ENCODE data around the gene CLEC2D.
"Not testable (repeated sequence)": the region's sequence is repeated elsewhere in the genome, so short reads cannot be mapped to it uniquely, and the experiment has no call there.

The CLEC2D gene

GRCh38 chr12:9634969-9635754, 34.4 kb upstream of the CLEC2D start:
- DNase-seq (ENCODE audit: low spot score) = no peak
- in situ Hi-C loops (cut with MboI; ENCODE audit: low sequenced_read_pairs, unreplicated experiment) = loop anchor here (25.0 kb wide), 1 partner anchor 298 kb away; no protein-coding TSS in a partner anchor
- TF ChIP-seq CTCF (IDR thresholded peaks at IDR 0.05; ENCODE audit: borderline replicate concordance, control extremely low read depth, extremely low read depth, insufficient read depth, missing control alignments) = no peak

GRCh38 chr12:9636150-9636850, 33.2 kb upstream of the CLEC2D start:
- in situ Hi-C loops (cut with MboI; ENCODE audit: low sequenced_read_pairs, unreplicated experiment) = loop anchor here (25.0 kb wide), 1 partner anchor 299 kb away; no protein-coding TSS in a partner anchor
- DNase-seq (ENCODE audit: low spot score) = no peak
- TF ChIP-seq CTCF (IDR thresholded peaks at IDR 0.05; ENCODE audit: borderline replicate concordance, control extremely low read depth, extremely low read depth, insufficient read depth, missing control alignments) = no peak

- no peak for DNase-seq (ENCODE audit: low spot score)
- TF ChIP-seq CTCF (IDR thresholded peaks at IDR 0.05; ENCODE audit: borderline replicate concordance, control extremely low read depth, extremely low read depth, insufficient read depth, missing control alignments) = no peak
- in situ Hi-C loops (cut with MboI; ENCODE audit: low sequenced_read_pairs, unreplicated experiment) = loop anchor here (25.0 kb wide), 1 partner anchor 300 kb away; no protein-coding TSS in a partner anchor
These were observed 32.7 kb upstream of the CLEC2D start for GRCh38 chr12:9636851-9637206.

GRCh38 chr12:9640024-9640423, 29.5 kb upstream of the CLEC2D start:
- no peak for DNase-seq (ENCODE audit: low spot score)
- in situ Hi-C loops (cut with MboI; ENCODE audit: low sequenced_read_pairs, unreplicated experiment) = loop anchor here (25.0 kb wide), 1 partner anchor 303 kb away; no protein-coding TSS in a partner anchor
- no peak for TF ChIP-seq CTCF (IDR thresholded peaks at IDR 0.05; ENCODE audit: borderline replicate concordance, control extremely low read depth, extremely low read depth, insufficient read depth, missing control alignments)

- in situ Hi-C loops (cut with MboI; ENCODE audit: low sequenced_read_pairs, unreplicated experiment) = loop anchor here (25.0 kb wide), 1 partner anchor 305 kb away; no protein-coding TSS in a partner anchor
- no peak for DNase-seq (ENCODE audit: low spot score)
- no peak for TF ChIP-seq CTCF (IDR thresholded peaks at IDR 0.05; ENCODE audit: borderline replicate concordance, control extremely low read depth, extremely low read depth, insufficient read depth, missing control alignments)
These were observed 26.8 kb upstream of the CLEC2D start for GRCh38 chr12:9642606-9643265.

GRCh38 chr12:9643266-9643660, 26.2 kb upstream of the CLEC2D start:
- DNase-seq (ENCODE audit: low spot score) = no peak
- in situ Hi-C loops (cut with MboI; ENCODE audit: low sequenced_read_pairs, unreplicated experiment) = loop anchor here (25.0 kb wide), 1 partner anchor 306 kb away; no protein-coding TSS in a partner anchor
- no peak for TF ChIP-seq CTCF (IDR thresholded peaks at IDR 0.05; ENCODE audit: borderline replicate concordance, control extremely low read depth, extremely low read depth, insufficient read depth, missing control alignments)

- in situ Hi-C loops (cut with MboI; ENCODE audit: low sequenced_read_pairs, unreplicated experiment) = loop anchor here (25.0 kb wide), 1 partner anchor 308 kb away; no protein-coding TSS in a partner anchor
- DNase-seq (ENCODE audit: low spot score) = not testable (repeated sequence)
These were observed 24.4 kb upstream of the CLEC2D start for GRCh38 chr12:9644985-9645551.

Measured in GM13976 (cell line).